Erythroblast (primary cell): Measurements from ENCODE around the gene SPPL2B.

Experiments used
- GATA1 ChIP-seq: IDR thresholded peaks from 2 replicates; pipeline ENCODE4 v1.6.1; 2011; ENCODE audit warnings: low read depth, mild to moderate bottlenecking, control low read depth, low read length, moderate library complexity
- POLR2A ChIP-seq: IDR thresholded peaks from 2 replicates; pipeline ENCODE4 v1.6.1; 2011; ENCODE audit warnings: mild to moderate bottlenecking, low read length

DNA sequence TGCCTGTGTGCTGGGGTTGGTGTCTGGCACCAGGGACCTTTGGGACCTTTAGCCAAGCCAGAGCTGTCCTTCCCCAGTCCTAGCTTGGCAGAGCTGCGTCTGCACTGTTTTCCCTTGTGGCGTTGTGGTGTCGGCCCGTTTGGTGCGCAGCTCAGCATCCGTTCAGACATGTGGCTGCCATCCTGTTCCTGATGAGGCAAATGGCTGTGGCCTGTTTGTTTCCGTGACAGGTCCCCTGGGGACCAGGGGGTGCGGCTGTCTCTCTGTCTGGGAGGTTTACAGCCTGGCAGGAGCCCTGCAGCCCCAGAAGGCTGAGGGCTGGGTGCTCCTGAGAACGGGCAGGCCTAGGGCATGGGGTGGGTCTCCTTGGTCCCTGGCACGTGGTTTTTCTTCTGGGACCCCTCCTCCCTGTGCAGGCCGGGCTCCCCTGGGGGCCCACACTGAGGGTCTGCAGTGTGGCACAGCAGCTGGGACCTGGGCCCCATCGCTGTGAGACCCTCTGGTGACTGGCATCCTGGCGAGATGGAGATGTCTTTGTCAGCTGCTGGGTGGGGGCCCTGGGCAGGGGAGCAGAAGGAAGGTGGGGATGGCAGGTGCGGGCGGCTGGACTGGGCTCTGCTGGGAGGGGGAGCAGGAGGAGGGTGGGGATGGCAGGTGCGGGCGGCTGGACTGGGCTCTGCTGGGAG is 4.0 kb downstream of the SPPL2B start:
- TF ChIP-seq POLR2A: no peak
- TF ChIP-seq GATA1: no peak
